MG63 (cell line): Measurements from ENCODE around the gene FCHSD2. TPM values are rescaled to one million over a fixed set of nuclear protein-coding genes. Genes with fewer than 3 reads are reported as not detected.

Experiments used
- DNase-seq: peaks from one replicate; pipeline ENCODE4 v3.0.0-alpha.2; 2020
- H3K27me3 ChIP-seq: fragments of 250-450 bp; sonication (Bioruptor Pico); 2 replicates; pipeline ENCODE4 v1.5.1; 2020; ENCODE audit warnings: mild to moderate bottlenecking, moderate library complexity
- H3K36me3 ChIP-seq: fragments of 250-450 bp; sonication (Bioruptor Pico); 2 replicates; pipeline ENCODE4 v1.5.1; 2020; ENCODE audit warnings: mild to moderate bottlenecking, moderate library complexity
- H3K4me3 ChIP-seq: fragments of 250-450 bp; sonication (Bioruptor Pico); 2 replicates; pipeline ENCODE4 v1.5.1; 2020; ENCODE audit warnings: mild to moderate bottlenecking, moderate library complexity
- H3K9me3 ChIP-seq: fragments of 250-450 bp; sonication (Bioruptor Pico); 2 replicates; pipeline ENCODE4 v1.5.1; 2020; ENCODE audit warnings: mild to moderate bottlenecking, moderate library complexity
- total RNA-seq: library from RNA; depleted of rRNA; stranded (reverse); fragments of >200 nt; shearing (Covaris generic); gene quantifications from 2 replicates; pipeline ENCODE4 v1.2.3, GENCODE V29; 2014; ENCODE audit warnings: low replicate concordance

The FCHSD2 gene
- total RNA-seq, 1 experiment from 2014 or later = 8.2 TPM

GRCh38 chr11:72851726-72852125 lies 290.4 kb downstream of the FCHSD2 start:
- H3K9me3 ChIP-seq = no peaks in the 10 kb centered on the region
- no peak for DNase-seq
- no peaks in the 10 kb centered on the region for H3K27me3 ChIP-seq
- H3K4me3 ChIP-seq = no peak overlapping the region
- no peaks in the 10 kb centered on the region; the same call in 1 of the 2 replicates for H3K36me3 ChIP-seq

- Histone ChIP-seq H3K36me3 (no peaks in the 10 kb centered on the region; the same call in 1 of the 2 replicates), H3K9me3 (no peaks in the 10 kb centered on the region), H3K4me3 (no peak overlapping the region), H3K27me3 (no peaks in the 10 kb centered on the region)
- no peak for DNase-seq
Observed at GRCh38 chr11:72850832-72851231, 291.3 kb downstream of the FCHSD2 start.

GRCh38 chr11:72848846-72849466 lies 293.2 kb downstream of the FCHSD2 start:
- no peak overlapping the region for H3K4me3 ChIP-seq
- H3K27me3 ChIP-seq = no peaks in the 10 kb centered on the region
- no peaks in the 10 kb centered on the region for H3K9me3 ChIP-seq
- no peaks in the 10 kb centered on the region; the same call in 1 of the 2 replicates for H3K36me3 ChIP-seq
- DNase-seq = no peak

- DNase-seq = no peak
- Histone ChIP-seq H3K4me3 (no peak overlapping the region), H3K27me3 (no peaks in the 10 kb centered on the region), H3K36me3 (peaks cover 9% of the 10 kb centered on the region; the same call in 1 of the 2 replicates), H3K9me3 (no peaks in the 10 kb centered on the region)
Observed at GRCh38 chr11:72844356-72844755, 297.8 kb downstream of the FCHSD2 start.

- DNase-seq = no peak
- Histone ChIP-seq H3K27me3 (no peaks in the 10 kb centered on the region), H3K4me3 (no peak overlapping the region), H3K36me3 (peaks cover 9% of the 10 kb centered on the region; the same call in 1 of the 2 replicates), H3K9me3 (no peaks in the 10 kb centered on the region)
Observed at GRCh38 chr11:72842653-72843330, 299.3 kb downstream of the FCHSD2 start.

- H3K4me3 ChIP-seq = no peak overlapping the region
- no peaks in the 10 kb centered on the region for H3K9me3 ChIP-seq
- no peak for DNase-seq
- H3K27me3 ChIP-seq = no peaks in the 10 kb centered on the region
- H3K36me3 ChIP-seq = peaks cover 9% of the 10 kb centered on the region; the same call in 1 of the 2 replicates
Observed at GRCh38 chr11:72842126-72842525, 300.0 kb downstream of the FCHSD2 start.

GRCh38 chr11:72841397-72841796 lies 300.7 kb downstream of the FCHSD2 start:
- H3K27me3 ChIP-seq = no peaks in the 10 kb centered on the region
- H3K9me3 ChIP-seq = no peaks in the 10 kb centered on the region
- DNase-seq = no peak
- H3K4me3 ChIP-seq = no peak overlapping the region
- H3K36me3 ChIP-seq = peaks cover 9% of the 10 kb centered on the region; the same call in 1 of the 2 replicates

GRCh38 chr11:72840780-72841179 lies 301.3 kb downstream of the FCHSD2 start:
- H3K9me3 ChIP-seq = no peaks in the 10 kb centered on the region
- DNase-seq = no peak

GRCh38 chr11:72838691-72839305 lies 303.3 kb downstream of the FCHSD2 start:
- no peak for DNase-seq
- H3K36me3 ChIP-seq = peaks cover 9% of the 10 kb centered on the region; the same call in 1 of the 2 replicates
- no peak overlapping the region for H3K4me3 ChIP-seq
- H3K9me3 ChIP-seq = no peaks in the 10 kb centered on the region
- no peaks in the 10 kb centered on the region for H3K27me3 ChIP-seq

More at GRCh38 chr11:72840780-72841179, 301.3 kb downstream of the FCHSD2 start:
- Histone ChIP-seq H3K36me3 (peaks cover 9% of the 10 kb centered on the region; the same call in 1 of the 2 replicates), H3K4me3 (no peak overlapping the region), H3K27me3 (no peaks in the 10 kb centered on the region)

- DNase-seq = no peak
- no peak overlapping the region for H3K4me3 ChIP-seq
- H3K36me3 ChIP-seq = peaks cover 5% of the 10 kb centered on the region
- H3K9me3 ChIP-seq = no peaks in the 10 kb centered on the region
- no peaks in the 10 kb centered on the region for H3K27me3 ChIP-seq
Observed at GRCh38 chr11:72836111-72836510, 306.0 kb downstream of the FCHSD2 start.

GRCh38 chr11:72834905-72835304 lies 307.2 kb downstream of the FCHSD2 start:
- Histone ChIP-seq H3K36me3 (peaks cover 5% of the 10 kb centered on the region), H3K9me3 (no peaks in the 10 kb centered on the region), H3K4me3 (no peak overlapping the region), H3K27me3 (no peaks in the 10 kb centered on the region)
- no peak for DNase-seq

- no peak for DNase-seq
- no peak overlapping the region for H3K4me3 ChIP-seq
- peaks cover 3% of the 10 kb centered on the region for H3K36me3 ChIP-seq
- no peaks in the 10 kb centered on the region for H3K27me3 ChIP-seq
- no peaks in the 10 kb centered on the region for H3K9me3 ChIP-seq
Observed at GRCh38 chr11:72833811-72834493, 308.2 kb downstream of the FCHSD2 start.

- Histone ChIP-seq H3K27me3 (no peaks in the 10 kb centered on the region), H3K9me3 (no peaks in the 10 kb centered on the region), H3K36me3 (peaks cover 3% of the 10 kb centered on the region), H3K4me3 (no peak overlapping the region)
- no peak for DNase-seq
Observed at GRCh38 chr11:72833083-72833733, 308.9 kb downstream of the FCHSD2 start.

- Histone ChIP-seq H3K4me3 (no peak overlapping the region), H3K36me3 (peaks cover 3% of the 10 kb centered on the region), H3K9me3 (no peaks in the 10 kb centered on the region), H3K27me3 (no peaks in the 10 kb centered on the region)
- DNase-seq = no peak
Observed at GRCh38 chr11:72832301-72833082, 309.6 kb downstream of the FCHSD2 start.

GRCh38 chr11:72831521-72832300 lies 310.4 kb downstream of the FCHSD2 start:
- no peaks in the 10 kb centered on the region for H3K9me3 ChIP-seq
- H3K27me3 ChIP-seq = no peaks in the 10 kb centered on the region
- peak; percentile 66 for DNase-seq
- H3K4me3 ChIP-seq = no peak overlapping the region
- peaks cover 3% of the 10 kb centered on the region for H3K36me3 ChIP-seq
